ENCODE results near the gene TRPM7. TPM values are rescaled to one million over a fixed set of nuclear protein-coding genes. Genes with fewer than 3 reads are reported as not detected.
"Not testable (repeated sequence)": the region's sequence is repeated elsewhere in the genome, so short reads cannot be mapped to it uniquely, and the experiment has no call there.

The TRPM7 gene
- total RNA-seq, 1 donor from 2014 or later = 34.5 TPM

DNA sequence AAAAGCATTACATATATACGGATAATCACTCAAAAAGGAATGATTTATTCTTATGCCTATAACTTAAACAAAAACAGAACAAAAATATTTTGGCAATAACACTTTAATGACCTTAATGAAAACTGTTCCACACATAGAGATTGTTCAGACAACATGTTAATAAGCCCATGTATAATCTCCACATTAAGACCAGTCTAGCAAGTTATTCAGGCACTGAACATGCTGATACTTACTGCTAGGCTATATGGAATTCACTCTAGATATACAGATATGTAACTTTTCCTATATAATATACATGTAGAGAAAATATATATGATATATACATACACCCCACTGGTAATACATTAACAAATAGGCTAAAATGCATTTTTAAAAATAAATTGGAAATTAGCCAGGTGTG is 96.3 kb downstream of the TRPM7 start:
- no peaks in the 10 kb centered on the region for H3K9me3 Mint-ChIP-seq (ENCODE audit: low read depth)
- no peaks in the 10 kb centered on the region for H3K27me3 Mint-ChIP-seq (ENCODE audit: low read depth)
- H3K36me3 Mint-ChIP-seq (ENCODE audit: low read depth) = peaks cover 32% of the 10 kb centered on the region
- no peaks in the 10 kb centered on the region for H3K4me1 Mint-ChIP-seq (ENCODE audit: low read depth)
- TF ChIP-seq CTCF (IDR thresholded peaks at IDR 0.05) = no peak
- no peak overlapping the region for H3K27ac Mint-ChIP-seq (ENCODE audit: unreplicated experiment)
- no peak for DNase-seq (ENCODE audit: low spot score)
- H3K4me3 Mint-ChIP-seq (ENCODE audit: unreplicated experiment) = no peak overlapping the region

- Mint-ChIP-seq H3K27ac (ENCODE audit: unreplicated experiment) (no peak overlapping the region), H3K36me3 (ENCODE audit: low read depth) (peaks cover 29% of the 10 kb centered on the region), H3K4me3 (ENCODE audit: unreplicated experiment) (no peak overlapping the region), H3K4me1 (ENCODE audit: low read depth) (no peaks in the 10 kb centered on the region), H3K9me3 (ENCODE audit: low read depth) (no peaks in the 10 kb centered on the region), H3K27me3 (ENCODE audit: low read depth) (no peaks in the 10 kb centered on the region)
- no peak for DNase-seq (ENCODE audit: low spot score)
- no peak for TF ChIP-seq CTCF (IDR thresholded peaks at IDR 0.05)
Measured at GRCh38 chr15:50577492-50577891, 109.1 kb downstream of the TRPM7 start.

DNA sequence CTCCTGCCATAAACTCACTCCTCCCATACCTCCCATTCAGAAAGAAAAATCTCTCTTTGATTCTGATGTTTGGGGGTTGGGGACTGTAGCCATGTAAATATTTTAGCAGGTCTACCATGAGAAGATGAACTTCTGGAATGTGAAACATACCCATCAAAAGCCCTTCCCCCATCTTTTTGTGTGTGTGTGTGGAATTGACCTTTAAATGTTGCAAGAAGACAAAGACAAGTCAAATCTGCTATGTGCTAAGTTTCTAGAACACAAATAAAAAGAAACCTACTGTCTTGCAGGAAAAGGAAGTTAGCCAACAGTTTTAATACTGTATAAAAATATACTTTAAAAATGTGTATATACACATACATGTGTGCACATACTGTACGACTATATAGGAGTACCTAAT is 110.4 kb downstream of the TRPM7 start:
- Mint-ChIP-seq H3K4me3 (ENCODE audit: unreplicated experiment) (no peak overlapping the region), H3K27me3 (ENCODE audit: low read depth) (no peaks in the 10 kb centered on the region), H3K9me3 (ENCODE audit: low read depth) (no peaks in the 10 kb centered on the region), H3K27ac (ENCODE audit: unreplicated experiment) (no peak overlapping the region), H3K4me1 (ENCODE audit: low read depth) (no peaks in the 10 kb centered on the region), H3K36me3 (ENCODE audit: low read depth) (peaks cover 24% of the 10 kb centered on the region)
- DNase-seq (ENCODE audit: low spot score) = no peak
- TF ChIP-seq CTCF (IDR thresholded peaks at IDR 0.05) = no peak

GRCh38 chr15:50573842-50574241 is 112.8 kb downstream of the TRPM7 start:
- H3K36me3 Mint-ChIP-seq (ENCODE audit: low read depth) = peaks cover 28% of the 10 kb centered on the region
- H3K9me3 Mint-ChIP-seq (ENCODE audit: low read depth); H3K4me3 Mint-ChIP-seq (ENCODE audit: unreplicated experiment); DNase-seq (ENCODE audit: low spot score); H3K27ac Mint-ChIP-seq (ENCODE audit: unreplicated experiment); H3K4me1 Mint-ChIP-seq (ENCODE audit: low read depth); H3K27me3 Mint-ChIP-seq (ENCODE audit: low read depth): not testable (repeated sequence)

DNA sequence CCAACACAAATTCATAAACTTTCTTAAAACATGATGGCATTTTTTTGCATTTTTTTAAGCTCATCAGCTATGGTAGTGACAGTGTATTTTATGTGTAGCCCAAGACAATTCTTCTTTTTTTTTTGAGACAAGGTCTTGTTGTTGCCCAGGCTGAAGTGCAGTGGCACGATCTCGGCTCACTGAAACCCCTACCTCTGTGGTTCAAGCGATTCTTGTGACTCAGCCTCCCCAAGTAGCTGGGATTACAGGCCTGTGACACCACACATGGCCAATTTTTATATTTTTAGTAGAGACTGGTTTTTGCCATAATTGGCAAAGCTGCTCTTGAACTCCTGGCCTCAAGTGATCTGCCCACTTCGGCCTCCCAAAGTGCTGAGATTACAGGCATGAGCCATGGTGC is 122.8 kb downstream of the TRPM7 start:
- Mint-ChIP-seq H3K27me3 (ENCODE audit: low read depth) (no peaks in the 10 kb centered on the region), H3K36me3 (ENCODE audit: low read depth) (peaks cover 25% of the 10 kb centered on the region), H3K4me3 (ENCODE audit: unreplicated experiment) (no peak overlapping the region), H3K9me3 (ENCODE audit: low read depth) (no peaks in the 10 kb centered on the region), H3K27ac (ENCODE audit: unreplicated experiment) (no peak overlapping the region), H3K4me1 (ENCODE audit: low read depth) (peaks cover 3% of the 10 kb centered on the region)
- no peak for DNase-seq (ENCODE audit: low spot score)
- TF ChIP-seq CTCF (IDR thresholded peaks at IDR 0.05) = no peak

GRCh38 chr15:50562735-50563640 is 123.6 kb downstream of the TRPM7 start:
- Mint-ChIP-seq H3K4me1 (ENCODE audit: low read depth) (peaks cover 3% of the 10 kb centered on the region), H3K4me3 (ENCODE audit: unreplicated experiment) (no peak overlapping the region), H3K27me3 (ENCODE audit: low read depth) (no peaks in the 10 kb centered on the region), H3K36me3 (ENCODE audit: low read depth) (peaks cover 21% of the 10 kb centered on the region), H3K9me3 (ENCODE audit: low read depth) (no peaks in the 10 kb centered on the region), H3K27ac (ENCODE audit: unreplicated experiment) (no peak overlapping the region)
- DNase-seq (ENCODE audit: low spot score) = no peak
- no peak for TF ChIP-seq CTCF (IDR thresholded peaks at IDR 0.05)
